ENCODE data around the gene MIOS.

Gene MIOS

GRCh38 chr7:7639421-7639820 is 72.7 kb downstream of the MIOS start:
- Histone ChIP-seq H3K4me1 (peaks cover 29% of the 10 kb centered on the region), H3K9ac (peak overlapping the region; percentile 86), H3K4me2 (peak overlapping the region; percentile 73), H4K20me1 (no peaks in the 10 kb centered on the region), H3K27ac (peak overlapping the region; percentile 73), H3K27me3 (no peaks in the 10 kb centered on the region), H3K4me3 (peak overlapping the region; percentile 90), H3K9me3 (no peaks in the 10 kb centered on the region), H3K36me3 (peaks cover 22% of the 10 kb centered on the region)
- no peak for TF ChIP-seq Cebpa-rat (IDR thresholded peaks at IDR 0.05)

GRCh38 chr7:7639847-7640220 is 73.2 kb downstream of the MIOS start:
- Histone ChIP-seq H3K9me3 (no peaks in the 10 kb centered on the region), H3K4me3 (peak overlapping the region; percentile 90), H3K36me3 (peaks cover 22% of the 10 kb centered on the region), H3K27me3 (no peaks in the 10 kb centered on the region), H3K9ac (peak overlapping the region; percentile 86), H4K20me1 (no peaks in the 10 kb centered on the region), H3K4me1 (peaks cover 29% of the 10 kb centered on the region), H3K4me2 (peak overlapping the region; percentile 73), H3K27ac (peak overlapping the region; percentile 73)
- no peak for TF ChIP-seq Cebpa-rat (IDR thresholded peaks at IDR 0.05)

- Histone ChIP-seq H3K4me1 (peaks cover 29% of the 10 kb centered on the region), H3K4me2 (peak within 1 kb of the TSS; percentile 96), H4K20me1 (no peaks in the 10 kb centered on the region), H3K27me3 (no peaks in the 10 kb centered on the region), H3K9me3 (no peaks in the 10 kb centered on the region), H3K9ac (peak within 1 kb of the TSS; percentile 86), H3K27ac (peak within 1 kb of the TSS; percentile 73), H3K4me3 (peak within 1 kb of the TSS; percentile 90), H3K36me3 (peaks cover 17% of the 10 kb centered on the region)
- no peak for TF ChIP-seq Cebpa-rat (IDR thresholded peaks at IDR 0.05)
Measured at GRCh38 chr7:7640221-7641128, 73.8 kb downstream of the MIOS start, which contains the start of gene UMAD1. TSS of gene UMAD1 (plus strand) at chr7:7640752. CDS start at chr7:7673372, 32,620 bp downstream.

GRCh38 chr7:7641129-7641663 is 74.5 kb downstream of the MIOS start:
- no peaks in the 10 kb centered on the region for H4K20me1 ChIP-seq
- peaks cover 29% of the 10 kb centered on the region for H3K4me1 ChIP-seq
- TF ChIP-seq Cebpa-rat (IDR thresholded peaks at IDR 0.05) = no peak
- H3K27ac ChIP-seq = peak overlapping the region; percentile 63
- H3K27me3 ChIP-seq = no peaks in the 10 kb centered on the region
- H3K9ac ChIP-seq = peak overlapping the region; percentile 85
- H3K9me3 ChIP-seq = peaks cover 4% of the 10 kb centered on the region
- peak overlapping the region; percentile 90 for H3K4me3 ChIP-seq
- peaks cover 15% of the 10 kb centered on the region for H3K36me3 ChIP-seq
- peak overlapping the region; percentile 96 for H3K4me2 ChIP-seq

GRCh38 chr7:7642081-7642480 is 75.4 kb downstream of the MIOS start:
- Histone ChIP-seq H3K4me3 (no peak overlapping the region), H3K9ac (no peak overlapping the region), H3K36me3 (peaks cover 16% of the 10 kb centered on the region), H3K4me1 (peaks cover 29% of the 10 kb centered on the region), H4K20me1 (no peaks in the 10 kb centered on the region), H3K9me3 (peaks cover 10% of the 10 kb centered on the region), H3K27ac (no peak overlapping the region), H3K27me3 (no peaks in the 10 kb centered on the region), H3K4me2 (peak overlapping the region; percentile 96)
- no peak for TF ChIP-seq Cebpa-rat (IDR thresholded peaks at IDR 0.05)

- Histone ChIP-seq H3K4me2 (no peak overlapping the region), H3K27ac (no peak overlapping the region), H3K9me3 (peaks cover 10% of the 10 kb centered on the region), H4K20me1 (no peaks in the 10 kb centered on the region), H3K4me1 (peaks cover 4% of the 10 kb centered on the region; the same call in 1 of the 2 replicates), H3K4me3 (no peak overlapping the region), H3K9ac (no peak overlapping the region), H3K36me3 (peaks cover 16% of the 10 kb centered on the region), H3K27me3 (no peaks in the 10 kb centered on the region)
- no peak for TF ChIP-seq Cebpa-rat (IDR thresholded peaks at IDR 0.05)
Measured at GRCh38 chr7:7647495-7648036, 80.9 kb downstream of the MIOS start.

- H3K4me1 ChIP-seq = no peaks in the 10 kb centered on the region
- no peaks in the 10 kb centered on the region for H3K27me3 ChIP-seq
- peaks cover 9% of the 10 kb centered on the region for H3K36me3 ChIP-seq
- H3K4me2 ChIP-seq = no peak overlapping the region
- no peak overlapping the region for H3K4me3 ChIP-seq
- no peaks in the 10 kb centered on the region for H4K20me1 ChIP-seq
- no peak overlapping the region for H3K27ac ChIP-seq
- TF ChIP-seq Cebpa-rat (IDR thresholded peaks at IDR 0.05) = no peak
- H3K9ac ChIP-seq = no peak overlapping the region
- peaks cover 10% of the 10 kb centered on the region for H3K9me3 ChIP-seq
Measured at GRCh38 chr7:7650682-7651206, 84.1 kb downstream of the MIOS start.

GRCh38 chr7:7651479-7651878 is 84.8 kb downstream of the MIOS start:
- H3K4me2 ChIP-seq = no peak overlapping the region
- H3K36me3 ChIP-seq = peaks cover 4% of the 10 kb centered on the region; the same call in 1 of the 2 replicates
- no peak overlapping the region for H3K4me3 ChIP-seq
- H3K27ac ChIP-seq = no peak overlapping the region
- no peaks in the 10 kb centered on the region for H3K4me1 ChIP-seq
- H4K20me1 ChIP-seq = no peaks in the 10 kb centered on the region
- TF ChIP-seq Cebpa-rat (IDR thresholded peaks at IDR 0.05) = no peak
- H3K9me3 ChIP-seq = peaks cover 8% of the 10 kb centered on the region
- H3K9ac ChIP-seq = no peak overlapping the region
- H3K27me3 ChIP-seq = no peaks in the 10 kb centered on the region

- Histone ChIP-seq H3K9ac (no peak overlapping the region), H3K27me3 (no peaks in the 10 kb centered on the region), H3K9me3 (peaks cover 18% of the 10 kb centered on the region), H3K4me1 (no peaks in the 10 kb centered on the region), H3K36me3 (no peaks in the 10 kb centered on the region), H3K4me3 (no peak overlapping the region), H3K4me2 (no peak overlapping the region), H4K20me1 (no peaks in the 10 kb centered on the region), H3K27ac (no peak overlapping the region)
- TF ChIP-seq Cebpa-rat (IDR thresholded peaks at IDR 0.05) = no peak
Measured at GRCh38 chr7:7652798-7653540, 86.3 kb downstream of the MIOS start.

All from BLaER1 (cell line).